H1 (cell line): ENCODE data around the gene CTIF. TPM values are rescaled to one million over a fixed set of nuclear protein-coding genes. Genes with fewer than 3 reads are reported as not detected.

ENCODE experiments used
- CTCF ChIA-PET: fragments of 300-600 bp; sonication (Branson Sonifier 250); formaldehyde crosslinking; loops from one replicate; lab custom pipeline; 2021; ENCODE audit not compliant: partially characterized antibody; lab: Charles Lee
- POLR2A ChIA-PET: fragments of 300-600 bp; sonication (Branson Sonifier 250); formaldehyde crosslinking; loops from one replicate; lab custom pipeline; 2021; ENCODE audit warnings: inconsistent platforms; ENCODE audit not compliant: partially characterized antibody; lab: Charles Lee
- DNase-seq, 2 experiments: peaks; one replicate each; pipeline versions ENCODE4 v3.0.0 to v3.0.0-alpha.2; 2010 to 2022; ENCODE audit warnings: low spot score in 2 of 2, low read depth in 1 of 2, mixed read lengths in 1 of 2
- FAIRE-seq: peaks from 2 replicates; lab custom pipeline; 2011; peaks lifted over from hg19 to GRCh38; lab: Jason Lieb, UNC
- H2AFZ ChIP-seq: 2 replicates; pipeline ENCODE4 v1.8.1; 2012; ENCODE audit warnings: low read length, inconsistent platforms
- H2AK5ac ChIP-seq: 2 replicates; pipeline ENCODE4 v1.6.1; 2013; ENCODE audit warnings: low read depth, low read length
- H2BK120ac ChIP-seq: replicated peaks from 2 replicates; pipeline ENCODE3; 2013; ENCODE audit warnings: low read depth, low read length, inconsistent platforms
- H2BK12ac ChIP-seq: 2 replicates; pipeline ENCODE4 v1.6.1; 2013; ENCODE audit warnings: low read depth, low read length
- H2BK15ac ChIP-seq: 2 replicates; pipeline ENCODE4 v1.6.1; 2013; ENCODE audit warnings: low read length
- H2BK20ac ChIP-seq: 2 replicates; pipeline ENCODE4 v1.6.1; 2013; ENCODE audit warnings: low read length
- H2BK5ac ChIP-seq: 2 replicates; pipeline ENCODE4 v1.6.1; 2013; ENCODE audit warnings: low read depth, low read length
- H3K14ac ChIP-seq: 2 replicates; pipeline ENCODE4 v1.6.1; 2013; ENCODE audit warnings: inconsistent platforms; ENCODE audit not compliant: insufficient read length
- H3K18ac ChIP-seq: 2 replicates; pipeline ENCODE4 v1.6.1; 2013; ENCODE audit warnings: low read length; ENCODE audit errors: extremely low read depth
- H3K23ac ChIP-seq: 2 replicates; pipeline ENCODE4 v1.6.1; 2013; ENCODE audit warnings: inconsistent platforms; ENCODE audit not compliant: insufficient read length
- H3K23me2 ChIP-seq: 2 replicates; pipeline ENCODE4 v1.6.1; 2013; ENCODE audit warnings: low read depth, low read length
- H3K27ac ChIP-seq: 2 replicates; pipeline ENCODE4 v1.6.1; 2011; ENCODE audit warnings: low read depth, low read length, inconsistent platforms
- H3K27me3 ChIP-seq, 4 experiments: replicated peaks in 1 of 4; 1 replicate in 1 of 4; 2 replicates in 3 of 4; pipeline versions ENCODE4 v1.6.1 to v1.8.1; 2011 to 2013; ENCODE audit warnings: low read length in 3 of 4, mild to moderate bottlenecking in 3 of 4, inconsistent platforms in 2 of 4, mixed read lengths in 2 of 4, moderate library complexity in 1 of 4; ENCODE audit not compliant: control insufficient read depth in 3 of 4, insufficient read depth in 3 of 4; ENCODE audit errors: extremely low read depth in 1 of 4
- H3K36me3 ChIP-seq, 4 experiments: 2 replicates each; pipeline versions ENCODE4 v1.6.1 to v1.8.1; 2011 to 2013; ENCODE audit warnings: mild to moderate bottlenecking in 4 of 4, low read length in 3 of 4, moderate library complexity in 2 of 4, control low read depth in 1 of 4, inconsistent platforms in 1 of 4; ENCODE audit not compliant: insufficient read depth in 4 of 4, control insufficient read depth in 2 of 4
- H3K4ac ChIP-seq: replicated peaks from 2 replicates; pipeline ENCODE3; 2013; ENCODE audit warnings: low read length, low read depth, mixed read lengths, inconsistent platforms; ENCODE audit not compliant: insufficient read length
- H3K4me1 ChIP-seq, 4 experiments: replicated peaks in 1 of 4; 1 replicate in 1 of 4; 2 replicates in 3 of 4; pipeline versions ENCODE4 v1.6.1 to v1.8.1; 2011 to 2013; ENCODE audit warnings: low read length in 3 of 4, inconsistent platforms in 2 of 4, mixed read lengths in 1 of 4; ENCODE audit not compliant: insufficient read depth in 4 of 4, control insufficient read depth in 3 of 4
- H3K4me2 ChIP-seq, 2 experiments: 2 replicates each; pipeline versions ENCODE4 v1.6.1 to v1.8.1; 2011 to 2013; ENCODE audit warnings: low read depth in 2 of 2, low read length in 2 of 2, control low read depth in 1 of 2, inconsistent platforms in 1 of 2, mild to moderate bottlenecking in 1 of 2; ENCODE audit not compliant: insufficient read depth in 1 of 2
- H3K4me3 ChIP-seq, 4 experiments: fragments of 200-600, 300-600 bp in 1 of 4; sonication (generic), shearing (Covaris generic), sonication (Bioruptor Twin) in 1 of 4; 2 replicates each; pipeline versions ENCODE4 v1.5.1 to v1.8.1; 2011 to 2016; ENCODE audit warnings: low read length in 4 of 4, low read depth in 3 of 4, control low read depth in 2 of 4, inconsistent platforms in 2 of 4, mild to moderate bottlenecking in 2 of 4, mixed read lengths in 1 of 4, moderate library complexity in 1 of 4; ENCODE audit not compliant: insufficient read depth in 2 of 4; ENCODE audit errors: extremely low read depth in 1 of 4
- H3K56ac ChIP-seq: replicated peaks from 2 replicates; pipeline ENCODE3; 2013; ENCODE audit warnings: low read depth, mild to moderate bottlenecking, mixed read lengths, low read length, inconsistent platforms; ENCODE audit not compliant: insufficient read length
- H3K79me1 ChIP-seq: 2 replicates; pipeline ENCODE4 v1.6.1; 2013; ENCODE audit warnings: low read depth, low read length, control low read depth
- H3K79me2 ChIP-seq, 2 experiments: 2 replicates each; pipeline versions ENCODE4 v1.6.1 to v1.8.1; 2012 to 2013; ENCODE audit warnings: low read length in 2 of 2, mild to moderate bottlenecking in 2 of 2, inconsistent platforms in 1 of 2; ENCODE audit not compliant: insufficient read depth in 2 of 2, control insufficient read depth in 1 of 2
- H3K9ac ChIP-seq, 4 experiments: replicated peaks in 1 of 4; 1 replicate in 1 of 4; 2 replicates in 3 of 4; pipeline versions ENCODE4 v1.6.1 to v1.8.1; 2011 to 2013; ENCODE audit warnings: low read depth in 3 of 4, low read length in 3 of 4, control low read depth in 2 of 4, mild to moderate bottlenecking in 2 of 4, moderate library complexity in 2 of 4, inconsistent platforms in 1 of 4; ENCODE audit errors: extremely low read depth in 1 of 4
- H3K9me3 ChIP-seq, 2 experiments: 2 replicates each; pipeline versions ENCODE4 v1.6.1 to v1.8.1; 2012 to 2013; ENCODE audit warnings: mild to moderate bottlenecking in 2 of 2, moderate library complexity in 2 of 2, control low read depth in 1 of 2, inconsistent platforms in 1 of 2, low read depth in 1 of 2, low read length in 1 of 2, mixed read lengths in 1 of 2; ENCODE audit not compliant: insufficient read depth in 2 of 2
- H4K20me1 ChIP-seq, 2 experiments: replicated peaks in 1 of 2; 2 replicates each; pipeline versions ENCODE3 to v1.8.1; 2011 to 2013; ENCODE audit warnings: inconsistent platforms in 2 of 2, low read length in 2 of 2, mild to moderate bottlenecking in 1 of 2; ENCODE audit not compliant: insufficient read depth in 2 of 2, control insufficient read depth in 1 of 2
- H4K5ac ChIP-seq: 2 replicates; pipeline ENCODE4 v1.6.1; 2013; ENCODE audit warnings: low read length, low read depth, mixed read lengths, inconsistent platforms; ENCODE audit not compliant: insufficient read length
- H4K8ac ChIP-seq: 2 replicates; pipeline ENCODE4 v1.8.0; 2013; ENCODE audit warnings: mild to moderate bottlenecking, moderate library complexity, low read length, inconsistent platforms; ENCODE audit not compliant: insufficient read depth; ENCODE audit errors: extremely low read depth
- H4K91ac ChIP-seq: replicated peaks from 2 replicates; pipeline ENCODE3; 2013; ENCODE audit warnings: low read length, mixed read lengths, inconsistent platforms; ENCODE audit not compliant: insufficient read length
- KDM5A ChIP-seq: fragments of 200-600 bp; IDR thresholded peaks from 2 replicates; pipeline ENCODE4 v1.7.1; 2012; ENCODE audit warnings: mild to moderate bottlenecking, low read length, inconsistent platforms, mixed read lengths
- SAP30 ChIP-seq: fragments of 300-600 bp; sonication (generic); IDR thresholded peaks from 2 replicates; pipeline ENCODE4 v1.7.1; 2012; ENCODE audit warnings: low read length, moderate library complexity, mild to moderate bottlenecking, inconsistent platforms; ENCODE audit not compliant: insufficient read depth, insufficient replicate concordance
- TAF7 ChIP-seq: optimal IDR thresholded peaks from 2 replicates; pipeline ENCODE3; 2011; ENCODE audit warnings: low read depth, mild to moderate bottlenecking, inconsistent platforms, low read length, moderate library complexity, borderline replicate concordance
- TCF12 ChIP-seq: IDR thresholded peaks from 2 replicates; pipeline ENCODE4 v1.6.1; 2011; ENCODE audit warnings: low read depth, mild to moderate bottlenecking, low read length
- WGBS, 2 experiments: shearing (Covaris generic) in 1 of 2; methylation state at CpG; one replicate each; pipeline versions ENCODE4 v1.1.6 to v1.1.7; 2013 to 2015; ENCODE audit warnings: low lambda C conversion rate in 2 of 2, mixed read lengths in 2 of 2, inconsistent platforms in 1 of 2, low coverage in 1 of 2, missing lambda C conversion rate in 1 of 2; ENCODE audit not compliant: insufficient replicate concordance in 2 of 2, insufficient coverage in 1 of 2, insufficient read length in 1 of 2; ENCODE audit errors: extremely low coverage in 1 of 2, missing lambda C conversion rate in 1 of 2; 5-methylcytosine and 5-hydroxymethylcytosine counted together
- polyA plus RNA-seq, 7 experiments: library from polyadenylated mRNA; depleted of rRNA in 3 of 7; stranded (reverse) in 5 of 7; unstranded in 2 of 7; fragments of >200 nt in 5 of 7; fragments of 200-250 nt in 2 of 7; gene quantifications; 1 replicate in 5 of 7; 2 replicates in 1 of 7; 4 replicates in 1 of 7; pipeline versions ENCODE4 v1.2.1 to v1.2.3, GENCODE V29; 2011 to 2013; ENCODE audit warnings: missing spikeins in 2 of 7, mixed read lengths in 2 of 7
- total RNA-seq: library from RNA; stranded (reverse); fragmentation: NEBNext Ultra II Directional; extraction: Animal tissue kit (Norgen Biotek cat#: 25700); gene quantifications from 2 replicates; pipeline ENCODE4 v1.2.1, GENCODE V29; 2021

The CTIF gene
- total and polyA plus RNA-seq, 2 of the 8 experiments (the other 6 are each of a cell fraction or from before 2014, with no cell fraction given), result 9.0 to 17.8 TPM

- Histone ChIP-seq H3K23me2 (0 out of 2 replicates have a peak, but pooled peaks cover 2% of the 10 kb centered on the region), H3K9me3 (no peaks in the 10 kb centered on the region), H4K8ac (no peak overlapping the region), H3K4me2 (peak overlapping the region in 1 of 2 experiments; percentile 32; a peak in 1 of 4 replicates), H3K18ac (peak overlapping the region; percentile 71; the same call in 1 of the 2 replicates), H2AFZ (no peak overlapping the region), H3K27ac (no peak overlapping the region), H4K5ac (no peak overlapping the region), H3K27me3 (no peaks in the 10 kb centered on the region), H3K36me3 (no peaks in the 10 kb centered on the region), H3K4ac (no peak overlapping the region), H2BK120ac (no peak overlapping the region), H3K56ac (no peak overlapping the region), H2BK15ac (0 out of 2 replicates have a peak overlapping the region, but pooled peaks have one; percentile 81), H2BK20ac (peak overlapping the region; percentile 86; the same call in 1 of the 2 replicates), H3K4me3 (no peak overlapping the region), H2BK5ac (no peak overlapping the region), H2AK5ac (no peak overlapping the region), H4K91ac (no peak overlapping the region), H3K9ac (no peak overlapping the region), H3K79me2 (no peaks in the 10 kb centered on the region), H3K23ac (no peak overlapping the region), H3K79me1 (no peaks in the 10 kb centered on the region), H3K14ac (no peak overlapping the region), H4K20me1 (no peaks in the 10 kb centered on the region), H2BK12ac (no peak overlapping the region), H3K4me1 (peaks cover 0 to 26% (median 15%) of the 10 kb centered on the region in 4 experiments; a peak in 6 of 7 replicates)
- TF ChIP-seq SAP30 (no peak), KDM5A (no peak), TAF7 (no peak), TCF12 (no peak)
- WGBS, 2 experiments, result 81% methylated on average over 13 of the region's 13 CpGs; no CpG with 5 or more reads in 1 of the 2 experiments
- ChIA-PET CTCF (interaction anchor here (0.7 to 1.5 kb wide), 5 partner anchors 29 to 214 kb away, joined by 3 to 5 read pairs (median 3); no protein-coding TSS in a partner anchor), POLR2A (interaction anchor here (0.7 to 1.0 kb wide), 2 partner anchors 34 to 100 kb away, joined by 3 read pairs; no protein-coding TSS in a partner anchor)
- DNase-seq (no peak), FAIRE-seq (no peak)
Observed at GRCh38 chr18:48889981-48890762, 351.3 kb downstream of the CTIF start.
